DMS79 (cell line): ENCODE results near the gene DNAJC7.
"Not testable (repeated sequence)": the region's sequence is repeated elsewhere in the genome, so short reads cannot be mapped to it uniquely, and the experiment has no call there.

Experiments
- DNase-seq: peaks from one replicate; lab custom pipeline; 2025; lab: John Stamatoyannopoulos, UW

The DNAJC7 gene

GRCh38 chr17:42041619-42042018, 24.4 kb upstream of the DNAJC7 start:
- no peak for DNase-seq

- DNase-seq, result no peak
Measured at GRCh38 chr17:42040818-42041217, 23.6 kb upstream of the DNAJC7 start.

- DNase-seq, result no peak
Measured at GRCh38 chr17:42039794-42040763, 22.8 kb upstream of the DNAJC7 start.

GRCh38 chr17:42038221-42038973, 21.2 kb upstream of the DNAJC7 start:
- DNase-seq, result no peak

- DNase-seq, result no peak
Measured at GRCh38 chr17:42034059-42034458, 16.8 kb upstream of the DNAJC7 start.

GRCh38 chr17:42031584-42031983, 14.3 kb upstream of the DNAJC7 start:
- DNase-seq, result no peak

GRCh38 chr17:42028791-42029127, 11.5 kb upstream of the DNAJC7 start:
- no peak for DNase-seq

- DNase-seq, result no peak
Measured at GRCh38 chr17:42027961-42028790, 10.9 kb upstream of the DNAJC7 start.

- no peak for DNase-seq
Measured at GRCh38 chr17:42027590-42027889, 10.3 kb upstream of the DNAJC7 start.

- DNase-seq, result no peak
Measured at GRCh38 chr17:42026857-42027589, 9.8 kb upstream of the DNAJC7 start.

- DNase-seq, result no peak
Measured at GRCh38 chr17:42025936-42026335, 8.7 kb upstream of the DNAJC7 start.

GRCh38 chr17:42025191-42025579, 7.9 kb upstream of the DNAJC7 start:
- DNase-seq, result no peak

GRCh38 chr17:42023524-42024349, 6.5 kb upstream of the DNAJC7 start:
- DNase-seq, result no peak

GRCh38 chr17:42020845-42021244, 3.6 kb upstream of the DNAJC7 start:
- not testable (repeated sequence) for DNase-seq

- peak; percentile 71 for DNase-seq
Measured at GRCh38 chr17:42019509-42020404, 2.5 kb upstream of the DNAJC7 start, which contains the start of gene NKIRAS2. TSS of gene NKIRAS2 (plus strand) at chr17:42020090. CDS start at chr17:42021578, 1,488 bp downstream.

- DNase-seq, result no peak
Measured at GRCh38 chr17:42018988-42019387, 1.7 kb upstream of the DNAJC7 start.

- no peak for DNase-seq
Measured at GRCh38 chr17:42018339-42018738, 1.1 kb upstream of the DNAJC7 start.

GRCh38 chr17:42017866-42018200, 594 bp upstream of the DNAJC7 start:
- no peak for DNase-seq

GRCh38 chr17:42016411-42016831, 818 bp downstream of the DNAJC7 start:
- no peak for DNase-seq

- not testable (repeated sequence) for DNase-seq
Measured at GRCh38 chr17:42013740-42014139, 3.5 kb downstream of the DNAJC7 start.
